GM19025 (cell line): ENCODE measurements around the gene ERC1.
A peak's percentile ranks its signal among the peaks of the same experiment; 100 is the strongest.
"Not testable (repeated sequence)": the region's sequence is repeated elsewhere in the genome, so short reads cannot be mapped to it uniquely, and the experiment has no call there.

Source experiments
- ATAC-seq: cut with Tn5 transposase; IDR thresholded peaks from one replicate; pipeline ENCODE4 v1.9.1; 2021; ENCODE audit warnings: mild to moderate bottlenecking, low read depth, moderate library complexity; ENCODE audit not compliant: unreplicated experiment

ERC1 gene

DNA sequence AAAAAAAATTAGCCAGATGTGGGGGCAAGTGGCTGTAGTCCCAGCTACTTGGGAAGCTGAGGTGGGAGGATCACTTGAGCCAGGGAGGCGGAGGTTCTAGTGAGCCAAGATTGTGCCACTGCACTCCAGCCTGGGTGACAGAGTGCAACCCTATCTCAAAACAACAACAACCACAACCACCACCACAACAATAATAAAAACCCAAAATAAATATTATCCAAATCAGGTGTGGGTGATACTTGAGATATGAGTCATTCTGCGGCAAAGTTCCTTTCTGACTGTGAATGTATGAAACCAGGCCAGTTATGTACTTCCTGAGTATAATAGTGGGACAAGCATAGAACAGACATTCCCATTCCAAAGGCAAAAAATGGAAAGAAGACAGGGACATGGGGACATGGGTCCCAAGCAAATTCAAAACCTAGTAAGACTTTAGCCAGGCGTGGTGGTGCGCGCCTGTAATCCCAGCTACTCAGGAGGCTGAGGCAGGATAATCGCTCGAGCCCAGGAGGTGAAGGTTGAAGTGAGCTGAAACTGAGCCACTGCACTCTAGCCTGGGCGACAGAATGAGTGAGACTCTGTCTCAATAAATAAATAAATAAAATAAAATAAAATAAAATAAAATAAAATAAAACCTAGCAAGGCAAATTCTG lies 9.7 kb upstream of the ERC1 start:
- no peak for ATAC-seq

DNA sequence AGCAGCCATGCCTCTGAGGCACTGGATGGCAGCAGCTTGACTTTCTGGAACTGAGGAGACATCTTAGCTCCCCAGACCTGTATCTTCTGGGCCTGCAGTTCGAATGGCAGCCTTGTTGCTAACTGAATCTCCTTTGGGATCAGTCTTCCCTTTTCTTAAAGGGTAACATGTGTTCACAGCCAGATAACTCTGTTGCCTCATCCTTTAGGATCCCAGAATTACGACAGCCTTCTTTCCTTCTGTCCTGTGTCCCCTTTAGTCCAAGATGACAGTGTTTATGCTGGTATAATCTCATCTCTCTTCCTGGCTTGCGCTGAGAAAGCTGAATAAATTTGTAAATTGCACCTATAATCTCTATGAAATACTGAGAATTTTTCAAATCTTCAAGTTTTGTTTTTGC lies 9.1 kb upstream of the ERC1 start:
- ATAC-seq = no peak

DNA sequence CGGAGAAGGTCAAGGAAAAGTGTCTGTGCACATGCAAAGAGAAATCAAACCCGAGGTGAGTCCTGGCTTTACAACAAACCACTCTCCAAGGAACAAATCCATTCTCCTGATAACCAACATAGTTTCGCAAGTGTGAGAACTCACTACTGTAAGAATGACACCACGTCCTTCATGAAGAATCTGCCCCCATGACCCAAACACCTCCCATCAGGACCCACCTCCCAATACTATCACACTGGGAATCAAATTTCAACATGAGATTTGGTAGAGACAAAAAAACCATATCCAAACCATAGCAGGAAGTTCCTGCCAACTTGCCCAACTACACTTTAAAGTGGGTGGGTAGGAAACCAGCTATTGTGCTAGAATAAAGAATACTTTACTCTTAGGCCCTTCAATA lies 2.4 kb upstream of the ERC1 start:
- no peak for ATAC-seq

DNA sequence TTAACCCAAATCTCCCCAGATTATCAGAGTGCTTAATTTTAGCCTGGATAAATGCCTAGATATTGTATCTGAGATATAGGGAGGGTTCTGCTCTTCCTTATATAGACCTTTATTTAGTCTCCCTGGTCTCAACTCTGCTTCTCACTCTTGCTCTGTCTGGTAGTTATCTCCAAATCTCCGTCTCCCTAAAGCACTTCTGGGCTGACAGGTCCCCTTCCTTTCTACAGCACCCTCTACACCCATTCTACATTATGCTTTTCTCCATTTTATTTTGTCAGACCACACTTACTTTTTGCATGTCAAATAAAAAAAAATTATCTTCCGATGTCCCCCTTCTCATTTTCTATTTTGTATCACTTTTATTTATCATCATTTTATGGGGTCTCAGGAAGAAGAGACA lies 2.0 kb upstream of the ERC1 start:
- ATAC-seq = no peak

DNA sequence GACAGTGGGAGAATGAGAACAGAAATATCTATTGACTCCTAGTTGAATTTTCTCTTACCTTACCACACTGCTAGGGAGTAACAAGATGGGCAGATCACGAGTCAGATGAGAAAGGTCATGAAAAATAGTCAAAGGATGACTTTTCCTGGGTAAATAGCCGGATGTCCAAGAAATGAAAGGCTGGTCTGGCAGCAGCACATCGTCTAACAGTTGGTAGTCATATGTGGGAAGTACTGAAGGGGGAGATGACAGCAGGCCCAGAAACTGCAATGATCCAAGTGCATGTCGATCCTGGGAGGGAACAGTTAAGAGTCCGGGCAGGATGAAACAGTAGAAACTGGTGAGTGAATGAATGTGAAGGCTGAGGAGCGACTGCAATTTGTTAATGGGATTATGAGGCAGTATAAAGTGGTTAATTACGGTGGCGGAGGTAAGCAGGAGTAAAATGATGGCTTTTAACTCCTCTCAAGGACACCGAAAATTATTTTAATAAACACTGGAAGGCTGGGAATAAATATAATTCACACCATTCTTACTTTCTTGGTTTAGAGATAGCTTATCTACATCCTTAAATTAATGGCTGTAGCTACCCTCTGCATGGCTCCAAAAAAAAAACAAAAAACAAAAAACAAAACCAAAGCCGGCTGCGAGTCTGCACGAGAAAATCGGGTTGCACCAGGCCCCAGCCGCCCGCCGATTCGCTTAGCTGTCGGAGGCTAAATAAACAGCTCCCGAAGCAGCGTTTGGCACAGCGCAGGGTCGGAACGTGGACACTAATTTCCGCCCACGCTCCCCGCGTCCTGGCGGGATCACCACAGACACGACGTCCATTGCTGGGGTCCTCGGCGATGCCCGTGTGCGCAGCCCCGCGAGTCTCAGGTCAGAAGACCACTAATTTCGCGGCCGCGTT lies 1.0 kb upstream of the ERC1 start:
- no peak for ATAC-seq

DNA sequence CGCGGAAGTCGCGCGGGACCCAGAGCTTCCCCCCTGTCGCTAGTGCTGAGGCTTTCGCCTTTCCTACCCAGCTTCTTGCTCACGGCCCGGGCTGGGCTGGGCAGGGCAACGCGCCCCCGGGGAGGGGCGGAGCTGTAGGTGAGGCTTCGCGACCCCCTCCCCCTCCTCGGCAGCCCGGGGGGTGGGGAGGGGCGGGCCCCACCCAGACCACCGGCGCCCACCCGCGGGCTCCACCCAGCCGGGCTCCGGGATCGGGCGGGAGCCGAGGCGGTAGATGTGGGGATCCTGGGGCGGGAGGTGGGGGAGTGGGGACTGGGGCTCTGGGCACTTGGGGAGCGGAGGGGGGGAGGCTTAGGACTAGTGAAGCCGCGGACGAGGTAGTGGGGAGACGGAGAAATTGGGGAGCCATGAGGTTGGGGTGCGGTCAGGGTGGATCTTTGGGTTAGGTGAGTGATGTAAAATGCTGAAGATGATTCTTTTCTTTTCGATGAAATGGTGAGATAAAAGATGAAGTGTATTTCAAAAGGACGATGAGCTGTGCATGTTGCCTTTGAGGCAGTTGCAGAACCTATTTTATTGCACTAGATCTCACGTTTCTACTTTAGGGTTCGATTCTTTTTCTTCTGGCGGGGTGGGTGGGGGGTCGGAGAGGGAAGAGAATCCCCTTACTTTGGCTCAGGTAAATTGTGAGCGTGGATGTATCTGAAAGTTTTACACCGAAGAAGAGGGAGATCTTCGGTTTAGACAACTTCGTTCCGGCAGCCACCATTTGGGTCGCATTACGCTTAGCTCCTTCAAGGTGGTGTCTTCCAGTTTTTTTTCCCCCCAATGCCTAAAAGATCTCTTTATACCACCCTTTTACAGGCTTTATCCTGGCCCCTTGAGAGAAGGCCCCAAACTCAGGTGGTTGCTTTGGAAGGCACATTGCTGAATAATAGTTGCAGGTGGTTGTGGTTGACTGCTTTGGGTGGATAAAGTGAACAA lies 619 bp downstream of the ERC1 start:
- ATAC-seq = peak; percentile 29

DNA sequence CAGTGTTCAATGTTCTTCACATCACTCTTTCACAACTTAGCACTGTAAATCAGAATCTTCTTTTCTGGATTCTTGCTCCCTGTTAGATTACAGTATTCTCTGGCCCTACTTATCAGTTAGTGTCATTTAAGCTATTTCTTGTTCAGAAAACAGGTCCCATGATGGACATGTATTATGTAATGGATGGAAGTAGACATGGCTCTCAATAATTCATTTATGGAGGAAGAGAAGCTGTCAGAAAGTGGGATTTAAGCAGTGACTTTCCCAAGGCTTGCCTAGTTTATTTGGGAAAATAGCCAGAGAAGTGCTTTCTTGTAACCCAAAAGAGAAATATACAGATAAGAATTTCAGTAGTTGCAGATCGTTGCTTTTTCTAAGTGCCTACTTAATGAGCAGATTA lies 1.6 kb downstream of the ERC1 start:
- no peak for ATAC-seq

DNA sequence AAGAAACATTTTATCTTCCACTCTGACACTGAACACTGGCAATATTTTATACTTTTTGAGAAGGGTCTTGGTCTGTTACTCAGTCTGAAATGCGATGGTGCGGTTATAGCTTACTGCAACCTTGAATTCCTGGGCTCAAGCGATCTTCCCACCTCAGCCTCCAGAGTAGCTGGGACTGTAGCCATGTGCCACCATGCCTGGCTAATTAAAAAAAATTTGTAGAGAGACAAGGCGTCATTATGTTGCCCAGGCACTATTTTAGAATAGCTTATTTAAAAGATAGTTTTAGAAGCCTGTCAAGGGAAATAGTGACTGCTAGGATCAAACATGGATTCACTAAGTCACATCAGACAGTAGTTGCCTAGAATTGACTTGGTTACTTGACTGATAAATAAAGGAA lies 5.9 kb downstream of the ERC1 start:
- ATAC-seq = no peak

DNA sequence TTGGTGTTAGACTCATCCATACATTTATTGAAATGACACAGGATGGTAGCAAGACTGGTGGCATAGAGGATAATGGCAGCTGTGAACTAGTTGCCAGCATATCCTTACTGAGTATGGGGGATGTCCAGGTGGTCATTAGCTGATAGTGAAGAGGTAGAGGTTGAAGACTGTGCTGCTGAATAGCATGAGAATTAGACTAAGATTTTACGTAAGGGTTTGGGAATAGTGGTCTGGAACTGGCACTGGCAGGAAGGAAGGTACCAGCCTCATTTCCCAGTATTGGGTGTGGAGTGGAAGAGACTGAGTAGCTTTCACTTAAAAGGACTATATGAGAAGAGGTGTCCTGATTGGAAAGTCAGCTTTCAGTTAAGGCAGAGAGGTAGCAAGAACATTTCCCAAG lies 6.5 kb downstream of the ERC1 start:
- ATAC-seq = no peak

DNA sequence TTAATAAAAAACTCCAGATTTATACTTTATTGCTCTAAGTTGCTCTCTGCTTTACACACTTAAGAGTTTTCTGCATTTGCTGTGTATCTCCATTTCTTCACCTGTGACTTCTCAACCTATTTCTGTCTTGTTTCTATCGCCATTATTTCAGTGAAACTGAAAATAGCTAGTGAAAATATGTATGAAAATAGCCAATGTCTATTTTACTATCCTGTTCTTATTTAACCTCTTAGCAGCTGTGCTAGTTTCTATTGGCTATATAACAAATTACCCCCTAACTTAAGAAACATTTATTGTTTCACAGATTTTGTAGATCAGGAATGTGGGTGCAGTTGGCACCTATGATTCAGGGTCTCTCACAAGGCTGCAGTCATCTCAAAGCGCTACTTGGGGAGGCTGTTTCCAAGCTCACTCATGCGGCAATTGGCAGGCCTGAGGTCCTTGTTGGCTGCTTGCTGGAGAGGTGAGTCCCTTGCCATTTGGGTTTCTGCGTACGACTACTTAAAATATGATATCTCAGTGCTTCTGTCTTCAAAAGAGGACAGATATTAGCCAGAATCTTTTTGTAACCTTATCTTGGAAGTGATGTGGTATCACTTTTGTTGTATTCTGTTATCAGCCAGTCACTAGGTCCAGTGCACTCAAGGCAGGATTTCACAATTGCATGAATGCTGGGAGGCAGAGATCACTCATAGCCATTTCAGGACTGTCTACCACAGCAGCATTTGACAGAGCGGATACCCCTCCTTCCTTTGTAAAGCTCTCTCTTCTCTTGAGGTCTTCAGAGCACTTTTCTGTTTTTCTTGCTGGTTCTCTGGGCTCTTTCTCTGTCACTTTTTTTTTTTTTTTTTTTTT lies 7.2 kb downstream of the ERC1 start:
- no peak for ATAC-seq

DNA sequence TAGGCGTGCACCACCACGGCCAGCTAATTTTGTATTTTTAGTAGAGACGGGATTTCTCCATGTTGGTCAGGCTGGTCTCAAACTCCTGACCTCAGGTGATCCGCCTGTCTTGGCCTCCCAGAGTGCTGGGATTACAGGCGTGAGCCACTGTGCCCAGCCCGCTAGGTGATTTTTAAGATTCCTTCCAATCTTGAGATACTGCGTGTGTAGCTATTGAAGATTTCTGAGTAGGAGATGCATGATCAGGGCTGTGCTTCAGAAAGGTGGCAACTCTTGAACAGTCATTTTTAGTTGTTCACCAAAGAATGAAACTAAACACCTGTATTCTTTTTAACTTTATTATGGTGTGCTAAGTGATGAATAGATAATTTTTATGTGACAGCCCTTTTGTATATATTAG lies 8.7 kb downstream of the ERC1 start:
- not testable (repeated sequence) for ATAC-seq

DNA sequence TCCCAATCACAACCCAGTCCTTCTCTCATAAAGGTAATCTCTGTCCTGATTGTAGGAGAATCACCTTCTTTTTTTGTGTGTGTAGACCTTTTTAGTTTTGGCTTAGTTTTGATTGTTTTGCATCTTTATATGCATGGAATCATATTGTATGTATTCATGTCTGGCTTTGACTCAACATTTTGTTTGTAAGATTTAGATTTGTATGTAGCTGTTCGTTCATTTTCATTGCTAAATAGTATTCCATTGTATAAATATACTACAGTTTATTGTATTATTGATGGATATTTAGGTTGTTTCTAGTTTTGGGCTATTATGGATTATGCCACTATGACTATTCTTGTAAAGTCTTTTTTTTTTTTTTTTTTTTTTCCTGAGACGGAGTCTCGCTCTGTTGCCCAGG lies 10.5 kb downstream of the ERC1 start:
- ATAC-seq = no peak

DNA sequence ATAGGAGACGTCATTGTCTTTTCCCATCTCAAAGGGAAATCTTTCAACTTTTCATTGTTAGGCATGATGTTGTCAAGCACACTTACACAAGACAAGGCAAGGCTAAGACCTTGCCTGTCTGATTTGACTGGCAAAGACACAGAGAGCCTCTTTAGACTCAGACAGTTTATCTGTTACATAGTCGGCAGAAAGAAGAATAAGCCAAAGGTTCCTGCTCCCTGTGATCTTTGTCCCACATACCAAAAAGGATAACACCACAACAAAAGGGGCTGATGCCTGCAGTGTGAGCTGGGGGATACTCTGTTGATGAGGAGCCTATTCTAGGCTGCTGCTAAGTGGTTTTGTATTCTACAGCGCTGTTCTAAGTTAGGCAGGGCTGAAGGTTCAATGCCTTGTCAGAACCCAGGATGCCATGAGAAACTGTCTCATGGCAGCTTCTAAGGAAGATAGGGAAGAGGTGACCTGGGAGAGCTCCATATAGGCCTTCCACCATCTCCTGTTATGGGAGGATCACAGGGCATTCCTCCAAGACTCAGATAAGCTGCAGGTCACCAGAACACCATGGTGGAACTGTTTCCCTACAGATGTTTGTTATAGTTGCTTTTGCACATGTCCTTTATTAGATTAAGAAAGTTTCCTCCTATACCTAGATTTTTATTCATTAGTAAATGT lies 12.7 kb downstream of the ERC1 start:
- no peak for ATAC-seq

DNA sequence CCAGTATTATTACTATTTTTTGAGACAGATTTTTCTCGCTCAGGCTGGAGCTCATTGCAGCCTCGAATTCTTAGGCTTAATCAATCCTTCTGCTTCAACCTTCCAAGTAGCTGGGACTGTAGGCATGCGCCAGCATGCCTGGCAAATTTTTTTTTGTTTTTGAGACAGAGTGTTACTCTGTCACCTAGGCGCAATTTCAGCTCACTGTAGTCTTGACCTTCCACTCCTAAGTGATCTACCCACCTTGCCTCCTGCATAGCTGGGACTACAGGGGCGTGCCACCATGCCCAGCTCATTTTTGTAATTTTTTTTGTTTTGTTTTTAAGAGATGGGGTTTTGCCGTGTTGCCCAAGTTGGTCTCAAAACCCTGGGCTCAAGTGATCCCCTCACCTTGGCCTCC lies 15.2 kb downstream of the ERC1 start:
- ATAC-seq = no peak

DNA sequence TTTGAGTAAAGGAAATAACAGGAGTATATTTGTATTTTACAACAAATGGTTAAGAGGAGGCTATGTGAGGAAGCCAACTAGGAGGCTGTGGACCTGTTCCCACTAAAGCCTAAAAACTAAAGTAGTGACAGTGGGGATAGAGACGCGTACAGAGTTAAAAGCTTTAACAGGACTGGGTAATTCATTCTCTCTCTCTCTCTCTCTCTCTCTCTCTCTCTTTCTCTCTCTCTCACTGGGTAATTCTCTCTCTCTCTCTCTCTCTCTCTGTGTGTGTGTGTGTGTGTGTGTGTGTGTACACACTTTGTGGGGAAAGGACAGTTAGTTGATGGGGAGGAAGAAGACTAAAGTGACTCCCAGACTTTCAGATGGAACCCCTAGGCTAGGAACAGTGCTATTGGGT lies 16.3 kb downstream of the ERC1 start:
- no peak for ATAC-seq

DNA sequence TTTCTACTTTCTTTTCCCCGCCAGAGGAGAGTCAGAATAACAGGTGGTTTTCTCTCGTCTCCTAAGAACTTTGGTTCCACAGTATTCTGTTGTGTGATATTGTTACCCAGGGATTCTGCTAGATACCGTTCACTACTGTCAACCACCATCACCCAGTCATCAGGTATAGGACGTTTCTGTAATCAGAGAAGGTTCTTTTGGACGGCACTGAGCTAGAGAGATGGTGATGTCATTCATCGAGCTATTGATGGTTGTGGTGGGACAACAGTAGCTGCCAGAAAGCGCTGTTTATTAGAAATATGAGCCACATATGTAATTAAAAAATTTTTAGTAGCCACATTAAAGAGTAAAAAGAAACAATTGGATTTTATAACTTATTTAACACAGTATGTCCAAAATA lies 17.0 kb downstream of the ERC1 start:
- ATAC-seq = no peak

DNA sequence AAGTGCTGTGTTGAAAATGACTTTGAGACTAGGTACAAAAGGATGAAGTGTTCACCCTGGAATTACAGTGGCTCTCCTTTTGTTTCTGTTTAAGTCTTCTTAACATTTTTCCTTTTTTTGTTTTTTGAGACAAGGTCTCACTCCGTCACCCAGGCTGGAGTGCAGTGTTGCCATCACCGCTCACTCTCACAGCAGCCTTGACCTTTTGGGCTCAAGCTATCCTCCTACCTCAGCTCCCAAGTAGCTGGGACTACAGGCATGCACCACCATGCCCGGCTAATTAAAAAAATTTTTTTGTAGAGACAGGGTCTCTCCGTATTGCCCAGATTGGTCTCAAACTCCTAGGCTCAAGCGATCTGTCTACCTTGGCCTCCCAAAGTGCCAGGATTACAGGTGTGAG lies 20.1 kb downstream of the ERC1 start:
- ATAC-seq = no peak

DNA sequence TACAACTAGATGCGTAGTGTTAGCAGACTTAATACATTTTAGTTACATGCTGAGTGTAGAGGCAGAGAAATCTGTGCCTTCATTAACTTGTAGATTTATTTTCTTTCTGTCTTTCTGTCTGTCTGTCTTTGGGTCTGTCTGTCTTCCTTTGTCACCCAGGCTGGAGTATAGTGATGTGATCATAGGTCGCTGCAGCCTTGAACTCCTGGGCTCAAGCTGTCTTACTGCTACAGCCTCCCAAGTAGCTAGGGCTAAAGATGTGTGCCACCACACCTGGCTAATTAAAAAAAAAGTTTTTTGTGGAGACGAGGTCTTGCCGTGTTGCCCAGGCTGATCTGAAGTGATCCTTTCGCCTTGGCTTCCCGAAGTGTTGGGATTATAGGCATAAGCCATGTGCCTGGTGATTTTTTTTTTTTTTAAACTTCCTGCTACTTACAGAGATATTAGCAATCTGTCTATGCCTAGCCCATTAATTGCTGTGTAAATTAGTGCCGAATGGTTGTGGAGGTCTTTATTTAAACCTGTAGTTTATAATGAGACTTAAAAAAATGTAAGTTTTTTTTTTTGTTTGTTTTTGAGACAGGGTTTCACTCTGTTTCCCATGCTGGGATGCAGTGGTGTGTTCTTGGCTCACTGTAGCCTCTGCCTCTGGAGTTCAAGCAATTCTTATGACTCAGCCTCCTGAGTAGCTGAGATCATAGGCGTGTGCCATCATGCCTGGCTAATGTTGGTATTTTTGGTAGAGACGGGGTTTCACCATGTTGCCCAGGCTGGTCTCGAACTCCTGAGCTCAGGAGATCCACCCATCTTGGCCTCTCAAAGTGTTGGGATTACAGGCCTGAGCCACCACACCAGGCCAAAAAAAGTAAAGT lies 22.8 kb downstream of the ERC1 start:
- no peak for ATAC-seq

DNA sequence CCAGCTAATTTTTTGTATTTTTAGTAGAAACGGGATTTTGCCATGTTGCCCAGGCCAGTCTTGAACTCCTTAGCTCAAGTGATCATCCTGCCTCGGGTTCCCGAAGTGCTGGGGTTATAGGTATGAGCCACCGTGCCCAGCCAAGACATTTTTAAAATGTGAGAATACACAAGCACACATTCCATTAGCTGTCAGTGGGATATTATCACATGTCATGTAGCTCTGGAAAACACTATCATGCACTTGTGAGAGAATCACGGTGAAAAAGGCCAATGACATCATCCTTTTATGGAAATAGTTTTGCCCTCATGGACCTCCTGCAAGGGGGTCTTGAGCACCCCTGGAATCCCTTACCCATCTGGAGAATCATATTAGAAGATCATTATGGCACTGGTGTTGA lies 28.3 kb downstream of the ERC1 start:
- no peak for ATAC-seq
